Endothelial cell of umbilical vein (primary cell): ENCODE data around the gene GAL3ST3. TPM values are rescaled to one million over a fixed set of nuclear protein-coding genes. Genes with fewer than 3 reads are reported as not detected.

Experiments used
- BruUV-seq: library from RNA; stranded (reverse); fragments of 400-500 nt; replicated peaks from 2 replicates; lab custom pipeline; 2021; lab: Mats Ljungman, UMichigan
- CTCF ChIA-PET: fragments of 300-600, 350-600 bp; sonication (Branson Sonifier 250); formaldehyde crosslinking; loops from one replicate; lab custom pipeline; 2021; ENCODE audit warnings: antibody characterized with exemption, inconsistent platforms; lab: Charles Lee
- POLR2A ChIA-PET: fragments of 300-600, 350-600 bp; sonication (Branson Sonifier 250); formaldehyde crosslinking; loops from one replicate; lab custom pipeline; 2021; ENCODE audit warnings: antibody characterized with exemption, inconsistent platforms; lab: Charles Lee
- DNase-seq: peaks from one replicate; pipeline ENCODE4 v3.0.0-alpha.2; 2011; ENCODE audit warnings: low read depth, low spot score
- FAIRE-seq: peaks from 2 replicates; lab custom pipeline; 2011; peaks lifted over from hg19 to GRCh38; lab: Jason Lieb, UNC
- H2AFZ ChIP-seq: 2 replicates; pipeline ENCODE4 v1.6.0; 2012; ENCODE audit warnings: low read depth, low read length, control low read depth, inconsistent platforms
- H3K27ac ChIP-seq: 2 replicates; pipeline ENCODE4 v1.5.1; 2011; ENCODE audit warnings: low read depth, mild to moderate bottlenecking, control low read depth, low read length, moderate library complexity; ENCODE audit not compliant: insufficient read depth
- H3K27me3 ChIP-seq, 2 experiments: 2 replicates each; pipeline versions ENCODE4 v1.6.0 to v1.6.1; 2011; ENCODE audit warnings: low read length in 2 of 2, mixed read lengths in 1 of 2; ENCODE audit not compliant: control insufficient read depth in 2 of 2, insufficient read depth in 2 of 2
- H3K36me3 ChIP-seq, 2 experiments: 2 replicates in 1 of 2; 3 replicates in 1 of 2; pipeline ENCODE4 v1.5.1; 2011; ENCODE audit warnings: low read length in 2 of 2, mild to moderate bottlenecking in 1 of 2, moderate library complexity in 1 of 2; ENCODE audit not compliant: control insufficient read depth in 2 of 2, insufficient read depth in 2 of 2; ENCODE audit errors: extremely low read depth in 1 of 2
- H3K4me1 ChIP-seq: 3 replicates; pipeline ENCODE4 v1.5.1; 2011; ENCODE audit warnings: mild to moderate bottlenecking, low read length; ENCODE audit not compliant: control insufficient read depth, insufficient read depth; ENCODE audit errors: extremely low read depth
- H3K4me2 ChIP-seq: 2 replicates; pipeline ENCODE4 v1.6.1; 2011; ENCODE audit warnings: low read length, control low read depth, mixed read lengths; ENCODE audit not compliant: insufficient read depth
- H3K4me3 ChIP-seq, 3 experiments: fragments of 200-600 bp in 1 of 3; sonication (generic), shearing (Covaris generic) in 1 of 3; replicated peaks in 1 of 3; 2 replicates each; pipeline ENCODE4 v1.5.1; 2011 to 2016; ENCODE audit warnings: control low read depth in 3 of 3, low read length in 3 of 3, mild to moderate bottlenecking in 2 of 3, inconsistent platforms in 1 of 3, low read depth in 1 of 3, moderate library complexity in 1 of 3; ENCODE audit not compliant: insufficient read depth in 1 of 3
- H3K79me2 ChIP-seq: 2 replicates; pipeline ENCODE4 v1.6.0; 2012; ENCODE audit warnings: low read length, inconsistent platforms; ENCODE audit not compliant: control insufficient read depth, insufficient read depth
- H3K9ac ChIP-seq: replicated peaks from 2 replicates; pipeline ENCODE3; 2011; ENCODE audit warnings: low read length, control low read depth; ENCODE audit not compliant: insufficient read depth; ENCODE audit errors: extremely low read depth
- H3K9me1 ChIP-seq: replicated peaks from 3 replicates; pipeline ENCODE4 v1.6.0; 2011; ENCODE audit warnings: mild to moderate bottlenecking, low read length; ENCODE audit not compliant: control insufficient read depth, insufficient read depth; ENCODE audit errors: extremely low read depth
- H3K9me3 ChIP-seq: replicated peaks from 2 replicates; pipeline ENCODE4 v1.5.1; 2012; ENCODE audit warnings: low read length, inconsistent platforms; ENCODE audit not compliant: control insufficient read depth, insufficient read depth
- H4K20me1 ChIP-seq: replicated peaks from 2 replicates; pipeline ENCODE3; 2011; ENCODE audit warnings: mild to moderate bottlenecking, low read length; ENCODE audit not compliant: control insufficient read depth, insufficient read depth; ENCODE audit errors: extremely low read depth
- FOS ChIP-seq: IDR thresholded peaks from 2 replicates; pipeline ENCODE4 v1.6.1; 2011; ENCODE audit warnings: mild to moderate bottlenecking, low read length, moderate library complexity, borderline replicate concordance; ENCODE audit not compliant: insufficient read depth
- MYC ChIP-seq: IDR thresholded peaks from one replicate; pipeline ENCODE4 v1.6.1; 2011; ENCODE audit warnings: mild to moderate bottlenecking, low read depth, low read length
- POLR2A ChIP-seq: IDR thresholded peaks from 2 replicates; pipeline ENCODE4 v1.6.1; 2012; ENCODE audit warnings: low read depth, mild to moderate bottlenecking, control low read depth, low read length
- POLR2AphosphoS5 ChIP-seq: IDR thresholded peaks from 2 replicates; pipeline ENCODE4 v1.6.1; 2012; ENCODE audit warnings: low read depth, mild to moderate bottlenecking, control low read depth, low read length, moderate library complexity; ENCODE audit not compliant: insufficient read depth
- dilution Hi-C: fragments of 300-500 bp; cut with MboI; formaldehyde crosslinking; loops from one replicate; pipeline ENCODE4 v1.15.0; 2019; ENCODE audit warnings: low sequenced_read_pairs; ENCODE audit not compliant: extremely low pct_ligation_motif_present
- intact Hi-C: fragments of 100-400 bp; cut with micrococcal nuclease; formaldehyde crosslinking; loops from one replicate; pipeline ENCODE4 v1.10.0; 2022
- polyA plus RNA-seq, 4 experiments: library from polyadenylated mRNA; depleted of rRNA in 3 of 4; stranded (reverse) in 3 of 4; unstranded in 1 of 4; fragments of >200 nt; gene quantifications; 2 replicates each; pipeline versions ENCODE4 v1.2.1 to v1.2.3, GENCODE V29; 2011 to 2012; ENCODE audit warnings: missing spikeins in 1 of 4
- total RNA-seq: library from RNA; stranded (reverse); gene quantifications from 2 replicates; pipeline ENCODE4 v1.2.3, GENCODE V29; 2021
- TF ChIP-seq, protein P1 (sequence below): IDR thresholded peaks from 2 replicates; pipeline ENCODE4 v1.6.1; 2011; ENCODE audit not compliant: insufficient read depth, insufficient read length
- TF ChIP-seq, protein P2 (sequence below), 2 donors: IDR thresholded peaks; 1 replicate in 1 of 2; 2 replicates in 1 of 2; pipeline ENCODE4 v1.5.1; 2011; ENCODE audit warnings: low read length in 2 of 2, mild to moderate bottlenecking in 2 of 2, moderate library complexity in 2 of 2, control low read depth in 1 of 2, inconsistent platforms in 1 of 2, low read depth in 1 of 2; ENCODE audit not compliant: insufficient read depth in 1 of 2; ENCODE audit errors: extremely low read depth in 1 of 2

GAL3ST3 gene
- total and polyA plus RNA-seq, 2 donors (not counting 3 experiments of a cell fraction or from before 2014, with no cell fraction given) = 0.15 TPM; not detected in 1

DNA sequence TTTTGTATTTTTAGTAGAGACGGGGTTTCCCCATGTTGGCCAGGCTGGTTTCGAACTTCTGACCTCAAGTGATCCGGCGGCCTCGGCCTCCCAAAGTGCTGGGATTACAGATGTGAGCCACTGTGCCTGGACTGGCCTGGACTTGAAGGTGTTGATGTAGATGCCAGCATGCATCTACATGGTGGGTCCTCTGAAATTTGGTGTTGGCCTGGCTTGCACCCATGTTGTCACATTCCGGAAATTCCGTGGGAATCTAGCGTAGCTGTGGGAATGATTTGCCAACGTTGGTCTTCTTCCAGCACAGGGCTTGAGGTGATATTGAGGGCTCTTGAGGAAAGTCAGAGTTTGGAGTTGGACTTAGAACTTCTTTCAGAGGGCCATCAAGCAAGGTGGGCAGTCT lies 27.6 kb upstream of the GAL3ST3 start:
- dilution Hi-C loops = no loop called here
- intact Hi-C loops = no loop called here
- Histone ChIP-seq H3K4me3 (no peak overlapping the region), H3K79me2 (peaks cover 43% of the 10 kb centered on the region), H4K20me1 (peaks cover 2% of the 10 kb centered on the region), H3K9ac (no peak overlapping the region), H3K9me1 (no peaks in the 10 kb centered on the region), H3K4me2 (no peak overlapping the region), H3K36me3 (peaks cover 3 to 5% of the 10 kb centered on the region in 2 experiments), H3K4me1 (peaks cover 21% of the 10 kb centered on the region), H3K27ac (no peak overlapping the region), H2AFZ (no peak overlapping the region), H3K27me3 (no peaks in the 10 kb centered on the region), H3K9me3 (no peaks in the 10 kb centered on the region)
- no peak for DNase-seq
- BruUV-seq = no TSS peak
- POLR2A ChIA-PET = no interaction called here
- FAIRE-seq = no peak
- CTCF ChIA-PET = interaction anchor here (0.9 to 1.2 kb wide), 3 partner anchors 9 to 146 kb away, joined by 3 to 4 read pairs (median 4); no protein-coding TSS in a partner anchor
- TF ChIP-seq FOS (no peak), POLR2AphosphoS5 (no peak), POLR2A (no peak), MYC (no peak)
- TF ChIP-seq, protein P1, sequence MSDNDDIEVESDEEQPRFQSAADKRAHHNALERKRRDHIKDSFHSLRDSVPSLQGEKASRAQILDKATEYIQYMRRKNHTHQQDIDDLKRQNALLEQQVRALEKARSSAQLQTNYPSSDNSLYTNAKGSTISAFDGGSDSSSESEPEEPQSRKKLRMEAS = no peak
- TF ChIP-seq, protein P2, sequence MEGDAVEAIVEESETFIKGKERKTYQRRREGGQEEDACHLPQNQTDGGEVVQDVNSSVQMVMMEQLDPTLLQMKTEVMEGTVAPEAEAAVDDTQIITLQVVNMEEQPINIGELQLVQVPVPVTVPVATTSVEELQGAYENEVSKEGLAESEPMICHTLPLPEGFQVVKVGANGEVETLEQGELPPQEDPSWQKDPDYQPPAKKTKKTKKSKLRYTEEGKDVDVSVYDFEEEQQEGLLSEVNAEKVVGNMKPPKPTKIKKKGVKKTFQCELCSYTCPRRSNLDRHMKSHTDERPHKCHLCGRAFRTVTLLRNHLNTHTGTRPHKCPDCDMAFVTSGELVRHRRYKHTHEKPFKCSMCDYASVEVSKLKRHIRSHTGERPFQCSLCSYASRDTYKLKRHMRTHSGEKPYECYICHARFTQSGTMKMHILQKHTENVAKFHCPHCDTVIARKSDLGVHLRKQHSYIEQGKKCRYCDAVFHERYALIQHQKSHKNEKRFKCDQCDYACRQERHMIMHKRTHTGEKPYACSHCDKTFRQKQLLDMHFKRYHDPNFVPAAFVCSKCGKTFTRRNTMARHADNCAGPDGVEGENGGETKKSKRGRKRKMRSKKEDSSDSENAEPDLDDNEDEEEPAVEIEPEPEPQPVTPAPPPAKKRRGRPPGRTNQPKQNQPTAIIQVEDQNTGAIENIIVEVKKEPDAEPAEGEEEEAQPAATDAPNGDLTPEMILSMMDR (IDR thresholded peaks at IDR 0.05; ENCODE audit: extremely low read depth in 1 of 2, insufficient read depth in 1 of 2, low read depth in 1 of 2, low read length in 2 of 2) = no peak
